WTC11 (cell line): ENCODE data around the gene MX1. TPM values are rescaled to one million over a fixed set of nuclear protein-coding genes. Genes with fewer than 3 reads are reported as not detected.

Experiments used
- ATAC-seq: fragments of 200-7000 bp; cut with Tn5 transposase; 2 replicates; pipeline ENCODE4 v1.10.0; 2021; ENCODE audit warnings: mild to moderate bottlenecking, moderate library complexity
- CTCF ChIA-PET: fragments of 300-600 bp; sonication (Branson Sonifier 250); formaldehyde crosslinking; loops from one replicate; lab custom pipeline; 2021; ENCODE audit warnings: antibody characterized with exemption; lab: Charles Lee
- POLR2A ChIA-PET: fragments of 350-600 bp; sonication (Branson Sonifier 250); formaldehyde crosslinking; loops from one replicate; lab custom pipeline; 2021; ENCODE audit warnings: antibody characterized with exemption; lab: Charles Lee
- DNase-seq: peaks from one replicate; pipeline ENCODE4 v3.0.0; 2021; ENCODE audit warnings: low spot score
- H3K27ac Mint-ChIP-seq: 2 replicates; pipeline ENCODE4 v1.8.0; 2021; ENCODE audit warnings: mixed read lengths
- H3K27me3 Mint-ChIP-seq: 2 replicates; pipeline ENCODE4 v1.8.0; 2021; ENCODE audit warnings: low read depth, mild to moderate bottlenecking, moderate library complexity, mixed read lengths
- H3K36me3 Mint-ChIP-seq: 2 replicates; pipeline ENCODE4 v1.8.0; 2021; ENCODE audit warnings: mixed read lengths
- H3K4me1 Mint-ChIP-seq: 2 replicates; pipeline ENCODE4 v1.8.0; 2022; ENCODE audit warnings: mixed read lengths
- H3K4me3 Mint-ChIP-seq: 2 replicates; pipeline ENCODE4 v1.8.0; 2021; ENCODE audit warnings: mild to moderate bottlenecking, moderate library complexity, mixed read lengths
- H3K9me3 Mint-ChIP-seq: 2 replicates; pipeline ENCODE4 v1.8.0; 2021; ENCODE audit warnings: mixed read lengths
- AFF4 ChIP-seq: sonication (generic); formaldehyde crosslinking; IDR thresholded peaks from 2 replicates; pipeline ENCODE4 v1.8.1; 2023; ENCODE audit warnings: mild to moderate bottlenecking, missing genetic modification reagents, borderline replicate concordance
- ARID4B ChIP-seq: sonication (generic); formaldehyde crosslinking; IDR thresholded peaks from 2 replicates; pipeline ENCODE4 v1.8.0; 2023; ENCODE audit warnings: missing genetic modification reagents, mild to moderate bottlenecking, borderline replicate concordance
- CBFB ChIP-seq: sonication (generic); formaldehyde crosslinking; IDR thresholded peaks from 2 replicates; pipeline ENCODE4 v1.8.1; 2022; ENCODE audit warnings: mild to moderate bottlenecking, low read depth, missing genetic modification reagents
- CDX4 ChIP-seq: fragments of 250-450 bp; sonication (Bioruptor Pico); IDR thresholded peaks from 2 replicates; pipeline ENCODE4 v1.9.0; 2021; ENCODE audit warnings: moderate library complexity, mild to moderate bottlenecking, inconsistent platforms, borderline replicate concordance
- GABPB1 ChIP-seq: sonication (generic); formaldehyde crosslinking; IDR thresholded peaks from 2 replicates; pipeline ENCODE4 v1.8.1; 2023; ENCODE audit warnings: mild to moderate bottlenecking, missing genetic modification reagents
- PREB ChIP-seq: sonication (generic); formaldehyde crosslinking; IDR thresholded peaks from 2 replicates; pipeline ENCODE4 v1.8.1; 2022; ENCODE audit warnings: mild to moderate bottlenecking, missing genetic modification reagents, moderate library complexity, borderline replicate concordance
- ZNF416 ChIP-seq: fragments of 250-450 bp; sonication (Bioruptor Pico); IDR thresholded peaks from 2 replicates; pipeline ENCODE4 v1.9.0; 2021; ENCODE audit warnings: mild to moderate bottlenecking, inconsistent platforms
- ZNF532 ChIP-seq: fragments of 250-450 bp; sonication (Bioruptor Pico); IDR thresholded peaks from 2 replicates; pipeline ENCODE4 v1.9.0; 2021; ENCODE audit warnings: mild to moderate bottlenecking, borderline replicate concordance
- ZNF671 ChIP-seq: fragments of 250-450 bp; sonication (Bioruptor Pico); IDR thresholded peaks from 2 replicates; pipeline ENCODE4 v1.8.0; 2021; ENCODE audit warnings: mild to moderate bottlenecking
- total RNA-seq: library from RNA; stranded (reverse); gene quantifications from 3 replicates; pipeline ENCODE4 v1.2.3, GENCODE V29; 2021

Gene MX1
- total RNA-seq, 1 experiment from 2014 or later, result 3.6 TPM

- ChIA-PET CTCF (interaction anchor here (1.3 to 4.6 kb wide), 4 partner anchors 47 to 320 kb away, joined by 3 to 59 read pairs (median 14); no protein-coding TSS in a partner anchor), POLR2A (no interaction called here)
- H3K36me3 Mint-ChIP-seq, result peaks cover 9% of the 10 kb centered on the region; the same call in 1 of the 2 replicates
- no peak for DNase-seq
- no peak for ATAC-seq
- peaks cover 9% of the 10 kb centered on the region for H3K9me3 Mint-ChIP-seq
- no peaks in the 10 kb centered on the region; the same call in 1 of the 2 replicates for H3K27me3 Mint-ChIP-seq
- TF ChIP-seq ZNF416 (CRISPR knock-in tag) (no peak), GABPB1 (CRISPR knock-in tag) (no peak), ARID4B (CRISPR knock-in tag) (no peak), AFF4 (CRISPR knock-in tag) (no peak), CBFB (CRISPR knock-in tag) (no peak), CDX4 (no peak), PREB (no peak), ZNF532 (CRISPR knock-in tag) (no peak)
- H3K4me3 Mint-ChIP-seq, result no peak overlapping the region
- H3K4me1 Mint-ChIP-seq, result peaks cover 33% of the 10 kb centered on the region
- no peak overlapping the region for H3K27ac Mint-ChIP-seq
Observed at GRCh38 chr21:41458121-41458520, 32.1 kb downstream of the MX1 start.

GRCh38 chr21:41458559-41458958, 32.5 kb downstream of the MX1 start:
- CTCF ChIA-PET, result interaction anchor here (0.9 to 4.6 kb wide), 6 partner anchors 47 to 320 kb away, joined by 3 to 59 read pairs (median 5); no protein-coding TSS in a partner anchor
- POLR2A ChIA-PET, result no interaction called here
- H3K36me3 Mint-ChIP-seq, result peaks cover 13% of the 10 kb centered on the region
- H3K27ac Mint-ChIP-seq, result no peak overlapping the region
- TF ChIP-seq ZNF671 (CRISPR knock-in tag), result no peak
- DNase-seq (no peak), ATAC-seq (no peak)
- H3K27me3 Mint-ChIP-seq, result no peaks in the 10 kb centered on the region; the same call in 1 of the 2 replicates
- H3K9me3 Mint-ChIP-seq, result peaks cover 10% of the 10 kb centered on the region
- H3K4me3 Mint-ChIP-seq, result no peak overlapping the region
- peaks cover 29% of the 10 kb centered on the region for H3K4me1 Mint-ChIP-seq
